ENCODE data around the gene NCAPG. TPM values are rescaled to one million over a fixed set of nuclear protein-coding genes. Genes with fewer than 3 reads are reported as not detected.

The NCAPG gene
- total RNA-seq, 1 experiment from 2014 or later: 38.6 TPM

DNA sequence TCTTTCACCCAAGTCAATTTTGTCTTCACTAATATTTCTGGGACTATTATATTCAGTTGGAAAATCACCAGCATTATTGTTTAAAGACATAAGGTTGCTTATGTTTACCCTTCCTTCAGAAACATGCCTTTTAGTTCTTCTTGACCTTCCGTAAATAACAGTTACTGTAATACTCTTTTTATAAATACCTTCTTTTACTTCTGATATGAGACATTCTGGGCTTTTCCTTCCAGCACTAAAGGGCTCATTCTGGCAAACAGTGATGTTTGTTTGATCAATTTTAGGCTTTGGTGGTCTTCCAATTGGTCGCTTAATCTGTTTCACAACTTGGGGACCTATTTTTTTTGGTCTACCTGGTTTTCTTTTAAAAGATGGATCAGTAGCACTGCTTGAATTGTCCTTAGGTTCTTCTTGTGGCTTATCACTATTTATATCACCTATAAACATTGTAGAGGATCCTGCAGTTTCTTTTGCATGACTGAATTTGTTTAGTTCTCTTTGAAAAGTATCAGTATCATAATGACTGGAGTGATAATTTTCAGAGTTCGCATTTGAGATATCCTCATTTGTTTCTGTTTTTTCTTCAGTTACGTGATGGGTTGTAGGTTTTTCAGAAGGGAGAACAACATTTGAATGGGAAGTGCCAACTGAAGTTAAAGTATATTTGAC, 64.8 kb downstream of the NCAPG start:
- TF ChIP-seq CTCF (IDR thresholded peaks at IDR 0.05; ENCODE audit: unreplicated experiment): no peak
- CTCF ChIA-PET: interaction anchor here (0.7 kb wide), 1 partner anchor 32 kb away, joined by 3 read pairs; no protein-coding TSS in a partner anchor
- no peaks in the 10 kb centered on the region for H3K9me3 Mint-ChIP-seq (ENCODE audit: unreplicated experiment)
- H3K27ac Mint-ChIP-seq (ENCODE audit: low read depth, unreplicated experiment): no peak overlapping the region
- no peak for DNase-seq (ENCODE audit: unreplicated experiment)
- H3K36me3 Mint-ChIP-seq (ENCODE audit: insufficient read depth, unreplicated experiment): peaks cover 6% of the 10 kb centered on the region
- POLR2A ChIA-PET: no interaction called here
- H3K27me3 Mint-ChIP-seq (ENCODE audit: insufficient read depth, unreplicated experiment): no peaks in the 10 kb centered on the region
- H3K4me3 Mint-ChIP-seq (ENCODE audit: unreplicated experiment): no peak overlapping the region
- intact Hi-C loops (cut with micrococcal nuclease): no loop called here
- BruUV-seq (replicated peaks): no TSS peak
- no peaks in the 10 kb centered on the region for H3K4me1 Mint-ChIP-seq (ENCODE audit: insufficient read depth, unreplicated experiment)

DNA sequence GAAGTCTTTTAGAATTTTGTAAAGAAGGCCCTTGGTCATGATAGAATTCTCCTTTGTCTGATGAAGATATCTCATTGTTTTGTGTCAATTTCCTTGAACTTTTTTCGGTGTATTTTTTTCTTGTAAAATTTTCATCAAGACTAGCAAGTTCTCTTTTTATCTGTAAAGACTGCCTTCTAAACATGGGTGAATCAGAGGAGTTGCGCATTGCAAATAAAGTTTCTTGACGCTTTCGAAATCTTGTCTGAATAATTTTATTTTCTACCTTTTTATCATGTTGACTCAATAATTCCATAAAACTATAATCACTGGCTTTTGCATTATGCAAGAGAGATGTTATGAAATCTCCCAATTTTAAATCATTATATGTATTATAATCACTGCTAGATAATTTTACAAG, 66.2 kb downstream of the NCAPG start:
- Mint-ChIP-seq H3K36me3 (ENCODE audit: insufficient read depth, unreplicated experiment) (peaks cover 6% of the 10 kb centered on the region), H3K4me1 (ENCODE audit: insufficient read depth, unreplicated experiment) (no peaks in the 10 kb centered on the region), H3K27ac (ENCODE audit: low read depth, unreplicated experiment) (no peak overlapping the region), H3K27me3 (ENCODE audit: insufficient read depth, unreplicated experiment) (no peaks in the 10 kb centered on the region), H3K4me3 (ENCODE audit: unreplicated experiment) (no peak overlapping the region), H3K9me3 (ENCODE audit: unreplicated experiment) (no peaks in the 10 kb centered on the region)
- ChIA-PET POLR2A (no interaction called here), CTCF (no interaction called here)
- no peak for TF ChIP-seq CTCF (IDR thresholded peaks at IDR 0.05; ENCODE audit: unreplicated experiment)
- intact Hi-C loops (cut with micrococcal nuclease): no loop called here
- no TSS peak for BruUV-seq (replicated peaks)
- no peak for DNase-seq (ENCODE audit: unreplicated experiment)

DNA sequence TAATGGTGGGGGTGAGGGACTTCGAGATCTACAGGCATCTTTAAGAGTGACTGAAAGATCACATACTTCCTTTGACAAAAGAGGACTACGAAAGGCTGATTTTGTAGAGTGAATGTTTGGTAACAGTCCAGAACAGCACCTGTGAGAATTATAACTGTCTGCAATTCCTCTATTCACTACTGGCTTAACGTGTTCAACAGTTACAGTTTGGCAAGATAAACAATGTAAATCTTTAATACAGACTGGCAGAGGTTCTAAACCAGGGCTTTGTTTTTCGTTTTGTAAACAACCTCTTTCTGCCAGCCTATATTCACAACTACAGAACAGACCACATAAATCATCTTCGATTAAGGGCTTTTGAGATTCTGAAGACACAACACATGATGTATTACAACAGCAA, 66.9 kb downstream of the NCAPG start:
- no TSS peak for BruUV-seq (replicated peaks)
- no peak for DNase-seq (ENCODE audit: unreplicated experiment)
- Mint-ChIP-seq H3K36me3 (ENCODE audit: insufficient read depth, unreplicated experiment) (peaks cover 6% of the 10 kb centered on the region), H3K27ac (ENCODE audit: low read depth, unreplicated experiment) (no peak overlapping the region), H3K4me3 (ENCODE audit: unreplicated experiment) (no peak overlapping the region), H3K9me3 (ENCODE audit: unreplicated experiment) (no peaks in the 10 kb centered on the region), H3K4me1 (ENCODE audit: insufficient read depth, unreplicated experiment) (no peaks in the 10 kb centered on the region), H3K27me3 (ENCODE audit: insufficient read depth, unreplicated experiment) (no peaks in the 10 kb centered on the region)
- POLR2A ChIA-PET: no interaction called here
- CTCF ChIA-PET: interaction anchor here (0.7 kb wide), 1 partner anchor 142 kb away, joined by 3 read pairs; no protein-coding TSS in a partner anchor
- intact Hi-C loops (cut with micrococcal nuclease): no loop called here
- no peak for TF ChIP-seq CTCF (IDR thresholded peaks at IDR 0.05; ENCODE audit: unreplicated experiment)

- POLR2A ChIA-PET: interaction anchor here (0.8 to 0.9 kb wide), 3 partner anchors 9 to 44 kb away, joined by 3 to 4 read pairs (median 3); no protein-coding TSS in a partner anchor
- Mint-ChIP-seq H3K4me1 (ENCODE audit: insufficient read depth, unreplicated experiment) (no peaks in the 10 kb centered on the region), H3K36me3 (ENCODE audit: insufficient read depth, unreplicated experiment) (peaks cover 13% of the 10 kb centered on the region), H3K27ac (ENCODE audit: low read depth, unreplicated experiment) (no peak overlapping the region), H3K27me3 (ENCODE audit: insufficient read depth, unreplicated experiment) (no peaks in the 10 kb centered on the region), H3K9me3 (ENCODE audit: unreplicated experiment) (no peaks in the 10 kb centered on the region), H3K4me3 (ENCODE audit: unreplicated experiment) (no peak overlapping the region)
- DNase-seq (ENCODE audit: unreplicated experiment): no peak
- no TSS peak for BruUV-seq (replicated peaks)
- CTCF ChIA-PET: interaction anchor here (0.5 kb wide), 1 partner anchor 247 kb away, joined by 3 read pairs; no protein-coding TSS in a partner anchor
- TF ChIP-seq CTCF (IDR thresholded peaks at IDR 0.05; ENCODE audit: unreplicated experiment): no peak
- intact Hi-C loops (cut with micrococcal nuclease): no loop called here
These were observed 73.3 kb downstream of the NCAPG start for GRCh38 chr4:17884063-17884462.
